Suprapubic skin (tissue), 4 donors: ENCODE results near the gene TRAIP.

ENCODE experiments used
- EP300 ChIP-seq: sonication (generic); formaldehyde crosslinking; IDR thresholded peaks from one replicate; pipeline ENCODE4 v1.6.1; 2017; ENCODE audit warnings: antibody characterized with exemption
- POLR2A ChIP-seq, 2 donors: fragments of 450-650 bp; IDR thresholded peaks; one replicate each; pipeline ENCODE4 v1.6.1; 2017; ENCODE audit warnings: antibody characterized with exemption in 2 of 2, mild to moderate bottlenecking in 2 of 2, moderate library complexity in 2 of 2
- POLR2AphosphoS5 ChIP-seq, 3 donors: sonication (generic); formaldehyde crosslinking; IDR thresholded peaks; one replicate each; pipeline ENCODE4 v1.6.1; 2017; ENCODE audit warnings: antibody characterized with exemption in 3 of 3
- TF ChIP-seq, protein P1 (sequence below), 2 donors: fragments of 200-600 bp in 1 of 2; fragments of 450-650 bp in 1 of 2; sonication (generic) in 1 of 2; IDR thresholded peaks; one replicate each; pipeline ENCODE4 v1.5.1; 2016 to 2019; ENCODE audit warnings: antibody characterized with exemption in 2 of 2, mild to moderate bottlenecking in 1 of 2, moderate library complexity in 1 of 2

DNA sequence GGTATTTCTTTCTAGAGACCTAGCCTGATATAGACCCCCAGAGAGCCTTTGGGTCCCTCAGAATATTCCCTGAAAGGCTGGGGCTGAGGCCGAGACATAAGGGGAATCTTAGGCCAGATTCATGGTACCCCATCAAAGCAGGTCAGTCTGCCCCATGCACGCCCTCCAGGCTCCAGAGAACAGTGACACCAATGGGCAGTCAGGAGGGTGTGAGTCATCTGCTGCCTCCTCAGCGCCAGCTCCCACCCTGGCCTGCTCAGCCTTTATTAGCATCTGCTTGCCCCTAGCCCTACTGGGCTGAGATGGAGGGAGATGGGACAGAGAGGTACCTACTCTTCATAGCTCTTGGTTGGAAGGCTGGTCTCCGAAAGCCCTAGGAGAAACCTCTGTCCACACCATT, 27.6 kb upstream of the TRAIP start:
- TF ChIP-seq, protein P1, sequence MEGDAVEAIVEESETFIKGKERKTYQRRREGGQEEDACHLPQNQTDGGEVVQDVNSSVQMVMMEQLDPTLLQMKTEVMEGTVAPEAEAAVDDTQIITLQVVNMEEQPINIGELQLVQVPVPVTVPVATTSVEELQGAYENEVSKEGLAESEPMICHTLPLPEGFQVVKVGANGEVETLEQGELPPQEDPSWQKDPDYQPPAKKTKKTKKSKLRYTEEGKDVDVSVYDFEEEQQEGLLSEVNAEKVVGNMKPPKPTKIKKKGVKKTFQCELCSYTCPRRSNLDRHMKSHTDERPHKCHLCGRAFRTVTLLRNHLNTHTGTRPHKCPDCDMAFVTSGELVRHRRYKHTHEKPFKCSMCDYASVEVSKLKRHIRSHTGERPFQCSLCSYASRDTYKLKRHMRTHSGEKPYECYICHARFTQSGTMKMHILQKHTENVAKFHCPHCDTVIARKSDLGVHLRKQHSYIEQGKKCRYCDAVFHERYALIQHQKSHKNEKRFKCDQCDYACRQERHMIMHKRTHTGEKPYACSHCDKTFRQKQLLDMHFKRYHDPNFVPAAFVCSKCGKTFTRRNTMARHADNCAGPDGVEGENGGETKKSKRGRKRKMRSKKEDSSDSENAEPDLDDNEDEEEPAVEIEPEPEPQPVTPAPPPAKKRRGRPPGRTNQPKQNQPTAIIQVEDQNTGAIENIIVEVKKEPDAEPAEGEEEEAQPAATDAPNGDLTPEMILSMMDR (IDR thresholded peaks at IDR 0.05) = no peak
- TF ChIP-seq POLR2A (IDR thresholded peaks at IDR 0.05) (no peak), EP300 (no peak), POLR2AphosphoS5 (IDR thresholded peaks at IDR 0.05) (no peak)
